Measurements from ENCODE around the gene KIAA1614.
"Not testable (repeated sequence)": the region's sequence is repeated elsewhere in the genome, so short reads cannot be mapped to it uniquely, and the experiment has no call there.

The KIAA1614 gene

GRCh38 chr1:180961622-180962021 is 48.9 kb downstream of the KIAA1614 start:
- no peak for DNase-seq (ENCODE audit: low spot score)

GRCh38 chr1:180962178-180962577 is 49.5 kb downstream of the KIAA1614 start:
- DNase-seq (ENCODE audit: low spot score): no peak

GRCh38 chr1:180964056-180964455 is 51.4 kb downstream of the KIAA1614 start:
- no peak for DNase-seq (ENCODE audit: low spot score)

GRCh38 chr1:180964595-180964994 is 51.9 kb downstream of the KIAA1614 start:
- no peak for DNase-seq (ENCODE audit: low spot score)

GRCh38 chr1:180966312-180966711 is 53.6 kb downstream of the KIAA1614 start:
- DNase-seq (ENCODE audit: low spot score): no peak

GRCh38 chr1:180966744-180967536 is 54.2 kb downstream of the KIAA1614 start:
- no peak for DNase-seq (ENCODE audit: low spot score)

GRCh38 chr1:180967558-180967957 is 54.9 kb downstream of the KIAA1614 start:
- DNase-seq (ENCODE audit: low spot score): no peak

GRCh38 chr1:180968834-180969233 is 56.1 kb downstream of the KIAA1614 start:
- not testable (repeated sequence) for DNase-seq (ENCODE audit: low spot score)

GRCh38 chr1:180969434-180969833 is 56.7 kb downstream of the KIAA1614 start:
- no peak for DNase-seq (ENCODE audit: low spot score)

- DNase-seq (ENCODE audit: low spot score): no peak
Measured at GRCh38 chr1:180970333-180971079, 57.8 kb downstream of the KIAA1614 start.

GRCh38 chr1:180971273-180971997 is 58.7 kb downstream of the KIAA1614 start:
- DNase-seq (ENCODE audit: low spot score): no peak

- DNase-seq (ENCODE audit: low spot score): no peak
Measured at GRCh38 chr1:180973369-180973768, 60.7 kb downstream of the KIAA1614 start.

- DNase-seq (ENCODE audit: low spot score): no peak
Measured at GRCh38 chr1:180974236-180974635, 61.5 kb downstream of the KIAA1614 start.

GRCh38 chr1:180975551-180975950 is 62.9 kb downstream of the KIAA1614 start:
- no peak for DNase-seq (ENCODE audit: low spot score)

- DNase-seq (ENCODE audit: low spot score): no peak
Measured at GRCh38 chr1:180976191-180976590, 63.5 kb downstream of the KIAA1614 start.

GRCh38 chr1:180976732-180977357 is 64.1 kb downstream of the KIAA1614 start:
- no peak for DNase-seq (ENCODE audit: low spot score)

- DNase-seq (ENCODE audit: low spot score): peak; percentile 35
Measured at GRCh38 chr1:180981596-180982387, 69.1 kb downstream of the KIAA1614 start.

GRCh38 chr1:180982422-180982821 is 69.7 kb downstream of the KIAA1614 start:
- peak; percentile 83 for DNase-seq (ENCODE audit: low spot score)

GRCh38 chr1:180988253-180988752 is 75.6 kb downstream of the KIAA1614 start:
- DNase-seq (ENCODE audit: low spot score): peak; percentile 67

- no peak for DNase-seq (ENCODE audit: low spot score)
Measured at GRCh38 chr1:180994262-180994661, 81.6 kb downstream of the KIAA1614 start.

- DNase-seq (ENCODE audit: low spot score): no peak
Measured at GRCh38 chr1:180997843-180998504, 85.3 kb downstream of the KIAA1614 start.
